CD4-positive, alpha-beta memory T cell (primary cell): ENCODE data around the gene SEC14L1. TPM values are rescaled to one million over a fixed set of nuclear protein-coding genes. Genes with fewer than 3 reads are reported as not detected.
"Not testable (repeated sequence)": the region's sequence is repeated elsewhere in the genome, so short reads cannot be mapped to it uniquely, and the experiment has no call there.

ENCODE experiments used
- CTCF ChIA-PET: fragments of 350-600 bp; sonication (Branson Sonifier 250); formaldehyde crosslinking; loops from one replicate; lab custom pipeline; 2021; ENCODE audit warnings: inconsistent platforms; ENCODE audit not compliant: partially characterized antibody; lab: Charles Lee
- POLR2A ChIA-PET: fragments of 350-600 bp; sonication (Branson Sonifier 250); formaldehyde crosslinking; loops from one replicate; lab custom pipeline; 2021; ENCODE audit not compliant: partially characterized antibody; lab: Charles Lee
- DNase-seq, 5 donors: peaks; one replicate each; pipeline versions ENCODE4 v3.0.0 to v3.0.0-alpha.2; 2020 to 2022; ENCODE audit warnings: mixed read lengths in 1 of 5
- H3K27ac ChIP-seq: one replicate; pipeline ENCODE4 v1.7.0; 2013; ENCODE audit warnings: low read depth, low read length
- H3K27me3 ChIP-seq: 2 replicates; pipeline ENCODE4 v1.7.0; 2013; ENCODE audit warnings: mild to moderate bottlenecking, low read length, moderate library complexity; ENCODE audit not compliant: insufficient read depth
- H3K36me3 ChIP-seq: 2 replicates; pipeline ENCODE4 v1.7.0; 2013; ENCODE audit warnings: mild to moderate bottlenecking, low read length, moderate library complexity; ENCODE audit not compliant: insufficient read depth
- H3K4me1 ChIP-seq: 2 replicates; pipeline ENCODE4 v1.7.0; 2013; ENCODE audit warnings: mild to moderate bottlenecking, low read length, moderate library complexity; ENCODE audit not compliant: insufficient read depth
- H3K4me3 ChIP-seq, 2 donors: one replicate each; pipeline ENCODE4 v1.7.0; 2013; ENCODE audit warnings: low read length in 2 of 2, mild to moderate bottlenecking in 1 of 2
- H3K9me3 ChIP-seq, 2 donors: one replicate each; pipeline ENCODE4 v1.7.0; 2013; ENCODE audit warnings: low read length in 2 of 2, control low read depth in 1 of 2; ENCODE audit not compliant: control insufficient read depth in 1 of 2
- H3K27ac Mint-ChIP-seq, 7 donors: one replicate each; pipeline ENCODE4 v1.8.0; 2020 to 2021; ENCODE audit warnings: mixed read lengths in 7 of 7, mild to moderate bottlenecking in 6 of 7, inconsistent platforms in 3 of 7, moderate library complexity in 3 of 7
- H3K27me3 Mint-ChIP-seq, 2 donors: one replicate each; pipeline ENCODE4 v1.8.0; 2020 to 2021; ENCODE audit warnings: mixed read lengths in 2 of 2
- H3K36me3 Mint-ChIP-seq, 2 donors: one replicate each; pipeline ENCODE4 v1.8.0; 2020 to 2021; ENCODE audit warnings: mixed read lengths in 2 of 2, inconsistent platforms in 1 of 2, mild to moderate bottlenecking in 1 of 2
- H3K4me1 Mint-ChIP-seq, 4 donors: one replicate each; pipeline ENCODE4 v1.8.0; 2020 to 2021; ENCODE audit warnings: mixed read lengths in 4 of 4, mild to moderate bottlenecking in 1 of 4
- H3K4me3 Mint-ChIP-seq, 8 donors: one replicate each; pipeline ENCODE4 v1.8.0; 2020 to 2021; ENCODE audit warnings: mixed read lengths in 8 of 8, mild to moderate bottlenecking in 7 of 8, moderate library complexity in 6 of 8, inconsistent platforms in 3 of 8
- H3K9me3 Mint-ChIP-seq, 8 donors: one replicate each; pipeline ENCODE4 v1.8.0; 2020 to 2021; ENCODE audit warnings: mixed read lengths in 8 of 8, mild to moderate bottlenecking in 5 of 8, inconsistent platforms in 3 of 8, moderate library complexity in 1 of 8
- intact Hi-C: fragments of 100-400 bp; cut with micrococcal nuclease; formaldehyde crosslinking; loops from one replicate; pipeline ENCODE4 v1.15.1; 2023
- polyA plus RNA-seq, 2 donors: library from polyadenylated mRNA; unstranded; fragments of 300-500 nt; fragmentation: Illumina TruSeq; gene quantifications; one replicate each; pipeline ENCODE4 v1.2.3, GENCODE V29; 2021
- total RNA-seq, 2 experiments: library from RNA; stranded (reverse); gene quantifications; one replicate each; pipeline ENCODE4 v1.2.3, GENCODE V29; 2021

SEC14L1 gene
- total and polyA plus RNA-seq, 4 experiments from 2014 or later = 8.9 to 35.5 (median 25.9) TPM

GRCh38 chr17:77109159-77109759 is 31.5 kb upstream of the SEC14L1 start:
- Histone ChIP-seq H3K9me3 (no peaks in the 10 kb centered on the region), H3K27me3 (no peaks in the 10 kb centered on the region), H3K4me3 (no peak overlapping the region), H3K36me3 (no peaks in the 10 kb centered on the region), H3K27ac (no peak overlapping the region), H3K4me1 (peaks cover 16% of the 10 kb centered on the region)
- no peak for DNase-seq
- intact Hi-C loops = no loop called here
- H3K36me3 Mint-ChIP-seq = no peaks in the 10 kb centered on the region
- ChIA-PET POLR2A (no interaction called here), CTCF (interaction anchor here (1.1 kb wide), 1 partner anchor 8 kb away, joined by 3 read pairs; no protein-coding TSS in a partner anchor)
- H3K27me3 Mint-ChIP-seq = no peaks in the 10 kb centered on the region
- peak overlapping the region in 3 of 7 donors; percentile 42 to 85 (median 77) for H3K27ac Mint-ChIP-seq
- no peak overlapping the region for H3K4me3 Mint-ChIP-seq
- no peaks in the 10 kb centered on the region for H3K9me3 Mint-ChIP-seq
- peaks cover 6 to 14% (median 6%) of the 10 kb centered on the region in 4 donors for H3K4me1 Mint-ChIP-seq

DNA sequence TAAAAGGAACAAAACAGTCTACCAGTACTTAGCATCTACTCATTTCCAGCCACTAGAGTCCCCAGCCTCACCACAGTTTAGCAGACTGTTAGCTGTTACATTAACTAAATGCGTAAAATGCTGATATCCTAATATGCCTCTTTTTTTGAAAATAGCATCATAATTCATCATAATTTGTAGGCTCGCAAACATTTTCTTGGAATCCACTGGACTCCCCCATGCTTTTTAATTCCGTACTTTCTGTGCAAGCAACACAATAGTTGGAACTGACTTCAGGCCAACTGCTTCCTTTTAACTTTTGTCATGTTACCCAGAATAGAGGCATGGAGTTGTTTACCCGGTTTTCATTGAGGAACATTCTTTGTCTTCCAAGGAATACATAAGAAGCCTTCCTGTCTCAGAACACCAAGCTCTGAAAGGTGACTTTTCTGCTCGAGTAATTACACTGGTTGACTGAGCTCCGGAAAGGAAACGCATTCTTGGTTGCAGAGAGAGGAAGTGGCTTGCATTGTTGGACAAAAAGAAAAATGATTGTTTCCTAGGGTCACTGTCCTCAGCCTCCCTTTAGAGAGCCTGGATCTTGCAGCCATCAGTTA is 30.9 kb upstream of the SEC14L1 start:
- Histone ChIP-seq H3K27ac (no peak overlapping the region), H3K4me1 (peaks cover 16% of the 10 kb centered on the region), H3K4me3 (no peak overlapping the region), H3K9me3 (no peaks in the 10 kb centered on the region), H3K36me3 (no peaks in the 10 kb centered on the region), H3K27me3 (no peaks in the 10 kb centered on the region)
- intact Hi-C loops = no loop called here
- no peaks in the 10 kb centered on the region for H3K36me3 Mint-ChIP-seq
- no peak for DNase-seq
- H3K4me3 Mint-ChIP-seq = no peak overlapping the region
- H3K9me3 Mint-ChIP-seq = no peaks in the 10 kb centered on the region
- ChIA-PET POLR2A (no interaction called here), CTCF (interaction anchor here (1.2 kb wide), 1 partner anchor 19 kb away, joined by 5 read pairs; no protein-coding TSS in a partner anchor)
- peaks cover 6 to 14% (median 6%) of the 10 kb centered on the region in 4 donors for H3K4me1 Mint-ChIP-seq
- peak overlapping the region in 2 of 7 donors; percentile 5 to 85 for H3K27ac Mint-ChIP-seq
- H3K27me3 Mint-ChIP-seq = no peaks in the 10 kb centered on the region

- H3K36me3 Mint-ChIP-seq, H3K27me3 ChIP-seq, POLR2A ChIA-PET, H3K27ac ChIP-seq, H3K9me3 Mint-ChIP-seq, H3K36me3 ChIP-seq, intact Hi-C loops, DNase-seq, H3K27me3 Mint-ChIP-seq, H3K4me3 ChIP-seq, H3K9me3 ChIP-seq: not testable (repeated sequence)
- H3K27ac Mint-ChIP-seq = peak overlapping the region in 1 of 7 donors; percentile 36
- H3K4me1 Mint-ChIP-seq = peaks cover 6 to 14% (median 6%) of the 10 kb centered on the region in 4 donors
- H3K4me1 ChIP-seq = peaks cover 16% of the 10 kb centered on the region
- peak overlapping the region in 1 of 8 donors; percentile 36 for H3K4me3 Mint-ChIP-seq
- CTCF ChIA-PET = interaction anchor here (1.2 kb wide), 1 partner anchor 18 kb away, joined by 5 read pairs; no protein-coding TSS in a partner anchor
Measured at GRCh38 chr17:77111165-77111933, 29.4 kb upstream of the SEC14L1 start.

DNA sequence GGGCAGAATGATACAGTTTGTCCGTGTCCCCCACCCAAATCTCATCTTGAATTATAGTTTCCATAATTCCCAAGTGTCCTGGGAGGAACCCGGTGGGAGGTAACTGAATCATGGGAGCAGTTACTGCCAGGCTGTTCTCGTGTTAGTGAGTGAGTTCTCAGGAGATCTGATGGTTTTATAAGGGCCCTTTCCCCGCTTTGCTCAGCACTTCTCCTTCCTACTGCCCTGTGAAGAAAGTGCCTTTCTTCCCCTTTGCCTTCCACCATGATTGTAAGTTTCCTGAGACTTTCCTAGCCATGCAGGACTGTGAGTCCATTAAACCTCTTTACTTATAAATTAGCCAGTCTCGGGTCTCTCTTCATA is 28.9 kb upstream of the SEC14L1 start:
- no peaks in the 10 kb centered on the region for H3K36me3 Mint-ChIP-seq
- H3K27ac Mint-ChIP-seq = peak overlapping the region in 3 of 7 donors; percentile 23 to 50 (median 36)
- no peaks in the 10 kb centered on the region for H3K9me3 Mint-ChIP-seq
- no peak for DNase-seq
- no peak overlapping the region for H3K27ac ChIP-seq
- H3K4me1 ChIP-seq = peaks cover 16% of the 10 kb centered on the region
- H3K27me3 Mint-ChIP-seq = no peaks in the 10 kb centered on the region
- H3K27me3 ChIP-seq = no peaks in the 10 kb centered on the region
- H3K4me1 Mint-ChIP-seq = peaks cover 5 to 14% (median 6%) of the 10 kb centered on the region in 4 donors
- no peak overlapping the region for H3K4me3 ChIP-seq
- no peak overlapping the region for H3K4me3 Mint-ChIP-seq
- intact Hi-C loops = no loop called here
- H3K9me3 ChIP-seq = no peaks in the 10 kb centered on the region
- CTCF ChIA-PET = no interaction called here
- POLR2A ChIA-PET = no interaction called here
- H3K36me3 ChIP-seq = no peaks in the 10 kb centered on the region

- H3K9me3 Mint-ChIP-seq = no peaks in the 10 kb centered on the region
Measured at GRCh38 chr17:77115510-77115909, 25.3 kb upstream of the SEC14L1 start.

GRCh38 chr17:77115947-77116346 is 24.8 kb upstream of the SEC14L1 start:
- CTCF ChIA-PET = interaction anchor here (0.7 kb wide), 1 partner anchor 27 kb away, joined by 3 read pairs; no protein-coding TSS in a partner anchor
- H3K4me3 ChIP-seq = no peak overlapping the region
- no peaks in the 10 kb centered on the region for H3K36me3 ChIP-seq
- no peak for DNase-seq
- H3K4me3 Mint-ChIP-seq = no peak overlapping the region
- H3K4me1 Mint-ChIP-seq = peaks cover 0 to 1% (median 0%) of the 10 kb centered on the region in 4 donors
- H3K27ac ChIP-seq = no peak overlapping the region
- H3K4me1 ChIP-seq = no peaks in the 10 kb centered on the region
- H3K27ac Mint-ChIP-seq = no peak overlapping the region
- intact Hi-C loops = no loop called here
- no peaks in the 10 kb centered on the region for H3K9me3 Mint-ChIP-seq
- no peaks in the 10 kb centered on the region for H3K27me3 Mint-ChIP-seq
- no peaks in the 10 kb centered on the region for H3K9me3 ChIP-seq
- POLR2A ChIA-PET = no interaction called here
- H3K36me3 Mint-ChIP-seq = no peaks in the 10 kb centered on the region
- no peaks in the 10 kb centered on the region for H3K27me3 ChIP-seq

More at GRCh38 chr17:77115510-77115909, 25.3 kb upstream of the SEC14L1 start:
- Histone ChIP-seq H3K27ac (no peak overlapping the region), H3K9me3 (no peaks in the 10 kb centered on the region), H3K4me3 (no peak overlapping the region), H3K27me3 (no peaks in the 10 kb centered on the region), H3K36me3 (no peaks in the 10 kb centered on the region), H3K4me1 (no peaks in the 10 kb centered on the region)
- no peak overlapping the region for H3K4me3 Mint-ChIP-seq
- H3K4me1 Mint-ChIP-seq = peaks cover 0 to 1% (median 0%) of the 10 kb centered on the region in 4 donors
- no peaks in the 10 kb centered on the region for H3K36me3 Mint-ChIP-seq
- no peaks in the 10 kb centered on the region for H3K27me3 Mint-ChIP-seq
- POLR2A ChIA-PET = interaction anchor here (1.9 kb wide), 1 partner anchor 25 kb away, joined by 6 read pairs; the partner anchor contains the start of gene SEC14L1
- H3K27ac Mint-ChIP-seq = peak overlapping the region in 2 of 7 donors; percentile 15 to 32
- CTCF ChIA-PET = interaction anchor here (0.7 kb wide), 1 partner anchor 28 kb away, joined by 3 read pairs; no protein-coding TSS in a partner anchor
- intact Hi-C loops = no loop called here
- no peak for DNase-seq

DNA sequence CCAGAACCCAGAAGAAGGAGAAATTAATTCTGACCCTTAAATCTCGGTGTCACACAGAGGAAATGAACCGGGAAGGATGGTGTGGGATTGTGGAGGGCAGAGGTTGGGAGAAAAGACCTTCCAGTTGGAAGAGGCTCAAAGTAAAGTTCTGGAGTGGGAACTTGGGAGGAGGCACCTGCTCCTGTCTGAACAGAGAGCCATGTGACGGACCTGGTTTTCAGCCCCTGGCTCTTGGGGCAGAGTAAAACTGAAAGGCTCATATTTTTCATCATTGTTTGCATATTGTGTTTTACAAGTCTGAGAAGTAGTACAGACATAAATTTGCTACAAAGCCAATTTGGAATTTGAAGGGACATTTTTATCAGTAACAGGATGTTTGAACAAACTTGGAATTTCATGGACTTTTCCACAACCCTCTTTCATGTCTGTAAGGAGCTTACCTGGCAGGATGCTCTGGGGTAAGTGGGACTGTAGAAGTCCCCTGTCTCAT is 24.4 kb upstream of the SEC14L1 start:
- H3K4me3 Mint-ChIP-seq = no peak overlapping the region
- intact Hi-C loops = no loop called here

More for the DNA sequence above, 24.4 kb upstream of the SEC14L1 start:
- Histone ChIP-seq H3K4me1 (no peaks in the 10 kb centered on the region), H3K27ac (no peak overlapping the region), H3K36me3 (no peaks in the 10 kb centered on the region), H3K4me3 (no peak overlapping the region), H3K9me3 (no peaks in the 10 kb centered on the region), H3K27me3 (no peaks in the 10 kb centered on the region)
- Mint-ChIP-seq H3K9me3 (no peaks in the 10 kb centered on the region), H3K4me1 (peaks cover 0 to 1% (median 0%) of the 10 kb centered on the region in 4 donors), H3K27me3 (no peaks in the 10 kb centered on the region), H3K36me3 (no peaks in the 10 kb centered on the region), H3K27ac (no peak overlapping the region)
- no peak for DNase-seq
- POLR2A ChIA-PET = no interaction called here
- CTCF ChIA-PET = interaction anchor here (0.7 kb wide), 1 partner anchor 8 kb away, joined by 3 read pairs; no protein-coding TSS in a partner anchor
